Skeletal muscle satellite cell (primary cell): ENCODE measurements around the gene CLIC5. TPM values are rescaled to one million over a fixed set of nuclear protein-coding genes. Genes with fewer than 3 reads are reported as not detected.

Source experiments
- small RNA-seq: library from RNA; depleted of rRNA; stranded (forward); fragments of <200 nt; gene quantifications from one replicate; pipeline ENCODE3, GENCODE V24; 2012

CLIC5 gene

Small RNA genes within 50 kb of the gene (small RNA-seq; reads per million reads assigned to genes)
- gene RNU6-754P, result not detected
